GM12878 (cell line): ENCODE data around the gene HERC2.

Experiments used
- BHLHE40 ChIP-seq, 2 experiments: fragments of 450-650 bp in 1 of 2; IDR thresholded peaks; 2 replicates each; pipeline ENCODE4 v1.6.1; 2011 to 2017; ENCODE audit warnings: low read depth in 2 of 2, borderline replicate concordance in 1 of 2, improper control_type of control experiment in 1 of 2, low read length in 1 of 2, mild to moderate bottlenecking in 1 of 2
- BMI1 ChIP-seq: fragments of 450-650 bp; IDR thresholded peaks from 2 replicates; pipeline ENCODE4 v1.6.1; 2016; ENCODE audit warnings: mild to moderate bottlenecking, moderate library complexity, borderline replicate concordance
- CHD2 ChIP-seq: IDR thresholded peaks from 2 replicates; pipeline ENCODE4 v1.6.1; 2011; ENCODE audit warnings: low read depth, low read length, improper control_type of control experiment, borderline replicate concordance
- CTCF ChIP-seq, 3 experiments: IDR thresholded peaks in 2 of 3; conservative IDR thresholded peaks in 1 of 3; 2 replicates each; pipeline ENCODE4 v1.5.1; 2011; ENCODE audit warnings: low read depth in 3 of 3, low read length in 3 of 3, mild to moderate bottlenecking in 3 of 3, control low read depth in 2 of 3, moderate library complexity in 2 of 3, inconsistent platforms in 1 of 3, mixed read lengths in 1 of 3; ENCODE audit not compliant: control insufficient read depth in 2 of 3, insufficient read depth in 1 of 3; ENCODE audit errors: extremely low read depth in 1 of 3
- EP300 ChIP-seq, 2 experiments: fragments of 150-350 bp in 1 of 2; IDR thresholded peaks; 2 replicates each; pipeline ENCODE4 v1.6.1; 2011 to 2012; ENCODE audit warnings: low read depth in 2 of 2, low read length in 2 of 2, borderline replicate concordance in 1 of 2, improper control_type of control experiment in 1 of 2, inconsistent platforms in 1 of 2; ENCODE audit not compliant: control insufficient read depth in 1 of 2
- GABPA ChIP-seq: IDR thresholded peaks from 2 replicates; pipeline ENCODE4 v1.6.1; 2014; ENCODE audit warnings: antibody characterized with exemption, low read depth, mild to moderate bottlenecking, inconsistent platforms
- IRF3 ChIP-seq: fragments of 450-650 bp; IDR thresholded peaks from 2 replicates; pipeline ENCODE4 v1.6.1; 2014; ENCODE audit warnings: mild to moderate bottlenecking
- PRDM15 ChIP-seq: fragments of 450-650 bp; formaldehyde crosslinking; IDR thresholded peaks from 2 replicates; pipeline ENCODE4 v1.4.0; 2020; ENCODE audit warnings: mild to moderate bottlenecking, moderate library complexity
- TCF12 ChIP-seq: IDR thresholded peaks from 2 replicates; pipeline ENCODE4 v1.6.1; 2011; ENCODE audit warnings: low read depth, mild to moderate bottlenecking, low read length
- YY1 ChIP-seq: IDR thresholded peaks from 2 replicates; pipeline ENCODE4 v1.6.1; 2011; ENCODE audit warnings: low read depth, mild to moderate bottlenecking, low read length

GRCh38 chr15:28078191-28078719, 243.7 kb downstream of the HERC2 start:
- no peak for TF ChIP-seq EP300 (IDR thresholded peaks at IDR 0.05; ENCODE audit: borderline replicate concordance in 1 of 2, control insufficient read depth in 1 of 2, low read depth in 2 of 2, low read length in 2 of 2)
- TF ChIP-seq YY1 = no peak
- no peak for TF ChIP-seq GABPA
- TF ChIP-seq BHLHE40 (IDR thresholded peaks at IDR 0.05; ENCODE audit: borderline replicate concordance in 1 of 2, low read depth in 2 of 2, low read length in 1 of 2) = no peak
- no peak for TF ChIP-seq CTCF (IDR thresholded peaks at IDR 0.05 in 2 of 3, conservative IDR thresholded peaks at IDR 0.05 in 1 of 3; ENCODE audit: control insufficient read depth in 2 of 3, extremely low read depth in 1 of 3, insufficient read depth in 1 of 3, low read depth in 3 of 3, low read length in 3 of 3)
- TF ChIP-seq IRF3 = no peak
- TF ChIP-seq BMI1 = no peak
- TF ChIP-seq CHD2 = no peak
- TF ChIP-seq PRDM15 (CRISPR knock-in tag) = no peak
- no peak for TF ChIP-seq TCF12
